ENCODE measurements around the gene CEP164. TPM values are rescaled to one million over a fixed set of nuclear protein-coding genes. Genes with fewer than 3 reads are reported as not detected.

CEP164 gene
- total RNA-seq, 1 donor from 2014 or later, result 20.3 TPM

DNA sequence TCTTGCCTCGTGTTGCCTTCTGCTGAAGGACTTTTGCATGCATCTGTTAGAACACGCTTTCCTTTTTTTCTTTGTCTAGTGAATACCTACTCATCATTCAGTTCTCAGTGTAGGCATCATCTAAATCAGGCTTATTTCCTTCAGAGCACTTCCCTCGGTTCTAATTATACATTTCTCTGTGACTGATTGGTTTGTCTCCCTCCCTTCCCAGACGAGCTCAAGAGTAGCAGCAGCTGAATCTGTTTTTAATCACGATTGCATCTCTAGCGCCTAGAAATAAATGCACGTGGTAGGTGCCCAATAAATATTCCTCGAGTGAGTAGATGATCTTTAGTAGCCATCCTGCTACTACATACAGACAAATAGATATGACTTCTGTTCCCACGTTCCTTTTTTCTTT, 6.3 kb downstream of the CEP164 start:
- no peak for DNase-seq (ENCODE audit: low read depth)
- FAIRE-seq, result no peak
- peaks cover 6% of the 10 kb centered on the region for H3K36me3 ChIP-seq (ENCODE audit: control insufficient read depth, insufficient read depth, low read length)
- H3K27me3 ChIP-seq (ENCODE audit: control insufficient read depth, insufficient read depth, low read length), result no peaks in the 10 kb centered on the region
- no peak overlapping the region for H3K4me3 ChIP-seq (ENCODE audit: low read depth, low read length)
- TF ChIP-seq, protein P1, sequence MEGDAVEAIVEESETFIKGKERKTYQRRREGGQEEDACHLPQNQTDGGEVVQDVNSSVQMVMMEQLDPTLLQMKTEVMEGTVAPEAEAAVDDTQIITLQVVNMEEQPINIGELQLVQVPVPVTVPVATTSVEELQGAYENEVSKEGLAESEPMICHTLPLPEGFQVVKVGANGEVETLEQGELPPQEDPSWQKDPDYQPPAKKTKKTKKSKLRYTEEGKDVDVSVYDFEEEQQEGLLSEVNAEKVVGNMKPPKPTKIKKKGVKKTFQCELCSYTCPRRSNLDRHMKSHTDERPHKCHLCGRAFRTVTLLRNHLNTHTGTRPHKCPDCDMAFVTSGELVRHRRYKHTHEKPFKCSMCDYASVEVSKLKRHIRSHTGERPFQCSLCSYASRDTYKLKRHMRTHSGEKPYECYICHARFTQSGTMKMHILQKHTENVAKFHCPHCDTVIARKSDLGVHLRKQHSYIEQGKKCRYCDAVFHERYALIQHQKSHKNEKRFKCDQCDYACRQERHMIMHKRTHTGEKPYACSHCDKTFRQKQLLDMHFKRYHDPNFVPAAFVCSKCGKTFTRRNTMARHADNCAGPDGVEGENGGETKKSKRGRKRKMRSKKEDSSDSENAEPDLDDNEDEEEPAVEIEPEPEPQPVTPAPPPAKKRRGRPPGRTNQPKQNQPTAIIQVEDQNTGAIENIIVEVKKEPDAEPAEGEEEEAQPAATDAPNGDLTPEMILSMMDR (IDR thresholded peaks at IDR 0.05; ENCODE audit: insufficient read depth, low read length, severe bottlenecking), result no peak

- FAIRE-seq (no peak), DNase-seq (ENCODE audit: low read depth) (no peak)
- Histone ChIP-seq H3K36me3 (ENCODE audit: control insufficient read depth, insufficient read depth, low read length) (peaks cover 6% of the 10 kb centered on the region), H3K27me3 (ENCODE audit: control insufficient read depth, insufficient read depth, low read length) (no peaks in the 10 kb centered on the region), H3K4me3 (ENCODE audit: low read depth, low read length) (no peak overlapping the region)
- TF ChIP-seq, protein P1 (IDR thresholded peaks at IDR 0.05; ENCODE audit: insufficient read depth, low read length, severe bottlenecking), result no peak
Observed at GRCh38 chr11:117334896-117335295, 7.2 kb downstream of the CEP164 start.

DNA sequence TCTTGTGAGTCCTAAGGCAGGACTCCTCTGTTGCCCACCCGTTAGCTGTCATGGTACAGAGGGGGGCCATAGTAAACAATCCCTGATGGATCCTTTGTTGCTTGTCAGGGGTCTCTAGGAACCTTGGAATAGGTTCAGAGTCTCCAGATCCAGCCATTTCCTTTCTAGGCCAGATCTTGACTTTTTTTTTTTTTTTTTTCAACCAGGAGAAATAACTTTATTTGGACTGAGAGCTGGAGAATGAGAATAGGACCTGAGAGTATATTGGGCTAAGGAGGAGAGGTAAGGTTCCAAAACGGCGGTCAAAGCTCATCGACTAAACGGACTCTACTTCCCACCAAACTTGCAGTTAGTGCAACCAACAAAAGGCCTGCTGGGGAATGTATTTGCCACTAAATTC, 7.7 kb downstream of the CEP164 start:
- DNase-seq (ENCODE audit: low read depth) (no peak), FAIRE-seq (no peak)
- H3K36me3 ChIP-seq (ENCODE audit: control insufficient read depth, insufficient read depth, low read length), result peaks cover 6% of the 10 kb centered on the region
- no peak overlapping the region for H3K4me3 ChIP-seq (ENCODE audit: low read depth, low read length)
- TF ChIP-seq, protein P1 (IDR thresholded peaks at IDR 0.05; ENCODE audit: insufficient read depth, low read length, severe bottlenecking), result no peak
- no peaks in the 10 kb centered on the region for H3K27me3 ChIP-seq (ENCODE audit: control insufficient read depth, insufficient read depth, low read length)

- FAIRE-seq, result no peak
- Histone ChIP-seq H3K4me3 (ENCODE audit: low read depth, low read length) (no peak overlapping the region), H3K27me3 (ENCODE audit: control insufficient read depth, insufficient read depth, low read length) (no peaks in the 10 kb centered on the region), H3K36me3 (ENCODE audit: control insufficient read depth, insufficient read depth, low read length) (peaks cover 6% of the 10 kb centered on the region)
- TF ChIP-seq, protein P1 (IDR thresholded peaks at IDR 0.05; ENCODE audit: insufficient read depth, low read length, severe bottlenecking), result no peak
- no peak for DNase-seq (ENCODE audit: low read depth)
Observed at GRCh38 chr11:117337076-117337475, 9.4 kb downstream of the CEP164 start.

DNA sequence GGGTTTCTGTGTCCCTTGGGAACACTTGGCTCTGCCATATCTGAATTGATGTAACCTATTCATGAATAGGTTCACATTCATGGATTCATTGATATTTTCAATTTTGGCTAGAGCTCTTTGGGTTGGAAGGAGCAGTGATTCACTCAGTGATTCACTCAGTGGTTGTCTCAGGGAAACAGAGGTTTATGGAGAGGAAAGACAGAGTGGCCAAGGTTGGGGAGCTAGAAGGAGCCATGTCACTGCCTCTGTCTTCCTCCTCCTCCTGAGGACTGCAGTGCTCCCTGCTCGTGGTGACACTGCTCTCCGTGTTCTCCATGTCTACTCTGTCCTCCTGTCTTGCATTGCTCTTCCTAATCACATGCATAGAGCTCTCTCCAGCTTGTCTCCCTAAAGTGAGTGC, 17.4 kb downstream of the CEP164 start:
- TF ChIP-seq, protein P1 (IDR thresholded peaks at IDR 0.05; ENCODE audit: insufficient read depth, low read length, severe bottlenecking), result no peak
- DNase-seq (ENCODE audit: low read depth), result peak; percentile 46
- FAIRE-seq, result no peak
- Histone ChIP-seq H3K4me3 (ENCODE audit: low read depth, low read length) (no peak overlapping the region), H3K27me3 (ENCODE audit: control insufficient read depth, insufficient read depth, low read length) (no peaks in the 10 kb centered on the region), H3K36me3 (ENCODE audit: control insufficient read depth, insufficient read depth, low read length) (peaks cover 3% of the 10 kb centered on the region)

DNA sequence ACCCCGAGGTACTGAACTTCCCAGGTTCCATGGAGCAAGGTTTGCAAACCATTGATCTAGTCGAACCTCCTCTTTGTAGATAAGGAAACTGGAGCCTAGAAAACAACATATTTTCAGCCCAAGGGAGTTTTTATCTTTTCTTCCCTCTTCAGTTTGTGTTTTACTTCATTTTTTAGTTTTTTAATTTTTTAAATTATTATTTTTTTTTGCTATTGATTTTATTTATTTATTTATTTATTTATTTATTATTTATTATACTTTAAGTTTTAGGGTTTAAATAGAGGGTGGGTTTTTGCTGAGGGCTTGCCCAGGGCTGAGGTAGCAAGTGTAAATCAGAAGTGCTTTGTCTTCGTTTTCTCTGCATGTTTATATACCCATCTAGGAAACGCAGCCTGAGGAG, 26.9 kb downstream of the CEP164 start:
- no peak for FAIRE-seq
- H3K36me3 ChIP-seq (ENCODE audit: control insufficient read depth, insufficient read depth, low read length), result peaks cover 13% of the 10 kb centered on the region
- TF ChIP-seq, protein P1 (IDR thresholded peaks at IDR 0.05; ENCODE audit: insufficient read depth, low read length, severe bottlenecking), result no peak

More for the DNA sequence above, 26.9 kb downstream of the CEP164 start:
- H3K4me3 ChIP-seq (ENCODE audit: low read depth, low read length), result no peak overlapping the region
- no peak for DNase-seq (ENCODE audit: low read depth)
- H3K27me3 ChIP-seq (ENCODE audit: control insufficient read depth, insufficient read depth, low read length), result no peaks in the 10 kb centered on the region

Data from bronchial epithelial cell (primary cell).